ENCODE data around the gene FAM241A. TPM values are rescaled to one million over a fixed set of nuclear protein-coding genes. Genes with fewer than 3 reads are reported as not detected.

Gene FAM241A
- total RNA-seq, 1 experiment from 2014 or later: 2.2 TPM

DNA sequence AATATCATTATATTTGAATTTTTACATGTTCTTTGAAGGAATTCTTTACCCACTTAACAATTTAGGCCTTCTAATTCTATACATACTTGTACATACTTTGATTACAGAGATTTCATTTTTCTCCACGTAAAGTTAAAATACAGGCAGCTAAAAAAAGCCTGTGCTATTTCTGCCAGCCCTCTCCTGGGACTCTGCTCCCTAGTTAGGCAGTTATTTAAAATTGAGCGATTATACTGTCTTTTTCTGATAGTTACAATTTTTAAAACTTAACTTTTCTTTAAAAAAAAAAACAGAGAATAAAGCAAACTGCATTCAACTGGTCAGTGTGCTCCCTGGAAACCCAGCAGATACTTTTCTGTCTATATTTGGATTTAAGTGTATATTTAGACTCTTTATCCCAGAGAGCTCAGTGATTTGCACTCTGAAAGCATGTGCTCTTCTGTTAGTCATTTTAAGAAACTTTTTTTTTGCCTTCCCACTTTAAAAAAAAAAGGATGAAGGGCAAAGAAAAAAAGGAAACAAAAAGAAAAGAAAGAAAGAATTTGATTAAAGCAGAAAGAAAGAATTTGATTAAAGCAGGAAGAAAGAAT, 18.1 kb upstream of the FAM241A start:
- Histone ChIP-seq H3K9me2 (replicated peaks; ENCODE audit: low read length) (no peaks in the 10 kb centered on the region), H4K20me1 (ENCODE audit: low read length) (no peaks in the 10 kb centered on the region), H3K9ac (ENCODE audit: low read length) (no peak overlapping the region), H3K27ac (ENCODE audit: low read length) (peak overlapping the region; percentile 6; the same call in 1 of the 2 replicates), H3K36me3 (ENCODE audit: low read depth, low read length) (no peaks in the 10 kb centered on the region), H3F3A (ENCODE audit: low read length, unreplicated experiment) (no peaks in the 10 kb centered on the region), H3K9me3 (ENCODE audit: low read length) (no peaks in the 10 kb centered on the region), H3K79me2 (ENCODE audit: low read length) (no peaks in the 10 kb centered on the region), H3K4me1 (ENCODE audit: insufficient read depth, low read length) (peaks cover 28% of the 10 kb centered on the region), H3K4me2 (ENCODE audit: low read length) (peak overlapping the region; percentile 75), H3K4me3 (ENCODE audit: low read length) (peak overlapping the region; percentile 13; the same call in 1 of the 2 replicates), H2AFZ (ENCODE audit: low read length) (peak overlapping the region; percentile 47), H3K27me3 (ENCODE audit: low read length) (no peaks in the 10 kb centered on the region)
- no TSS peak for BruUV-seq (replicated peaks)
- ChIA-PET POLR2A (ENCODE audit: unreplicated experiment) (no interaction called here), CTCF (no interaction called here)
- intact Hi-C loops (cut with micrococcal nuclease): loop anchor here (2.0 kb wide), 1 partner anchor 14 kb away; no protein-coding TSS in a partner anchor
- ATAC-seq (no peak), DNase-seq (no peak)
- TF ChIP-seq, protein P1, sequence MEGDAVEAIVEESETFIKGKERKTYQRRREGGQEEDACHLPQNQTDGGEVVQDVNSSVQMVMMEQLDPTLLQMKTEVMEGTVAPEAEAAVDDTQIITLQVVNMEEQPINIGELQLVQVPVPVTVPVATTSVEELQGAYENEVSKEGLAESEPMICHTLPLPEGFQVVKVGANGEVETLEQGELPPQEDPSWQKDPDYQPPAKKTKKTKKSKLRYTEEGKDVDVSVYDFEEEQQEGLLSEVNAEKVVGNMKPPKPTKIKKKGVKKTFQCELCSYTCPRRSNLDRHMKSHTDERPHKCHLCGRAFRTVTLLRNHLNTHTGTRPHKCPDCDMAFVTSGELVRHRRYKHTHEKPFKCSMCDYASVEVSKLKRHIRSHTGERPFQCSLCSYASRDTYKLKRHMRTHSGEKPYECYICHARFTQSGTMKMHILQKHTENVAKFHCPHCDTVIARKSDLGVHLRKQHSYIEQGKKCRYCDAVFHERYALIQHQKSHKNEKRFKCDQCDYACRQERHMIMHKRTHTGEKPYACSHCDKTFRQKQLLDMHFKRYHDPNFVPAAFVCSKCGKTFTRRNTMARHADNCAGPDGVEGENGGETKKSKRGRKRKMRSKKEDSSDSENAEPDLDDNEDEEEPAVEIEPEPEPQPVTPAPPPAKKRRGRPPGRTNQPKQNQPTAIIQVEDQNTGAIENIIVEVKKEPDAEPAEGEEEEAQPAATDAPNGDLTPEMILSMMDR (conservative IDR thresholded peaks at IDR 0.05; ENCODE audit: low read depth, low read length): no peak
- no peak for TF ChIP-seq EZH2 (IDR thresholded peaks at IDR 0.05; ENCODE audit: low read length, unreplicated experiment)
- no peak for TF ChIP-seq EZH2phosphoT487 (IDR thresholded peaks at IDR 0.05; ENCODE audit: borderline replicate concordance, low read length)

DNA sequence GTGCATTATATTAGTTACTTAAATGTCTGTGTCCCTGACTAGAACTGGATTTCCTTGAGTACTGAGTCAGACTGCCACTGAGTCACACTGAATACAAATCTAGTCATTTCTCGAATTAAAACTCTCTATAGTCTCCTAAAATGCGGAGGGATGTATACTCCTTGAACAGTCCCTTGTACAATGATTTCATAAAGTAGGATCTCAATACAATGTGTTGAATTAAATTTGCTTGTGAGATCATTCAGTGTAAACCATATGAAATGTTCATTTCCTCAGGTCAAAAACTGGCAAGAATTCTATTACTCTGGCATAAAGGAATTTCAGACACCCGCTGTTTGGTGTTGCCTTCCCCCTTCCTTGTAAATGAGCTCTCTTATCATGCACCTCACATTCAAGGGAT, 17.5 kb upstream of the FAM241A start:
- TF ChIP-seq EZH2 (IDR thresholded peaks at IDR 0.05; ENCODE audit: low read length, unreplicated experiment): no peak
- TF ChIP-seq EZH2phosphoT487 (IDR thresholded peaks at IDR 0.05; ENCODE audit: borderline replicate concordance, low read length): no peak
- TF ChIP-seq, protein P1 (conservative IDR thresholded peaks at IDR 0.05; ENCODE audit: low read depth, low read length): no peak
- Histone ChIP-seq H3K27ac (ENCODE audit: low read length) (peak overlapping the region; percentile 6; the same call in 1 of the 2 replicates), H3K9ac (ENCODE audit: low read length) (no peak overlapping the region), H3K4me2 (ENCODE audit: low read length) (peak overlapping the region; percentile 75), H3K36me3 (ENCODE audit: low read depth, low read length) (no peaks in the 10 kb centered on the region), H3K9me3 (ENCODE audit: low read length) (no peaks in the 10 kb centered on the region), H3K4me1 (ENCODE audit: insufficient read depth, low read length) (peaks cover 28% of the 10 kb centered on the region), H3K9me2 (replicated peaks; ENCODE audit: low read length) (no peaks in the 10 kb centered on the region), H2AFZ (ENCODE audit: low read length) (peak overlapping the region; percentile 47), H4K20me1 (ENCODE audit: low read length) (no peaks in the 10 kb centered on the region), H3K4me3 (ENCODE audit: low read length) (peak overlapping the region; percentile 13; the same call in 1 of the 2 replicates), H3K79me2 (ENCODE audit: low read length) (no peaks in the 10 kb centered on the region), H3F3A (ENCODE audit: low read length, unreplicated experiment) (no peaks in the 10 kb centered on the region), H3K27me3 (ENCODE audit: low read length) (no peaks in the 10 kb centered on the region)
- intact Hi-C loops (cut with micrococcal nuclease): loop anchor here (2.0 kb wide), 1 partner anchor 13 kb away; no protein-coding TSS in a partner anchor
- peak; percentile 59 for DNase-seq
- CTCF ChIA-PET: no interaction called here
- ATAC-seq: peak; percentile 76
- BruUV-seq (replicated peaks): no TSS peak
- POLR2A ChIA-PET (ENCODE audit: unreplicated experiment): no interaction called here

DNA sequence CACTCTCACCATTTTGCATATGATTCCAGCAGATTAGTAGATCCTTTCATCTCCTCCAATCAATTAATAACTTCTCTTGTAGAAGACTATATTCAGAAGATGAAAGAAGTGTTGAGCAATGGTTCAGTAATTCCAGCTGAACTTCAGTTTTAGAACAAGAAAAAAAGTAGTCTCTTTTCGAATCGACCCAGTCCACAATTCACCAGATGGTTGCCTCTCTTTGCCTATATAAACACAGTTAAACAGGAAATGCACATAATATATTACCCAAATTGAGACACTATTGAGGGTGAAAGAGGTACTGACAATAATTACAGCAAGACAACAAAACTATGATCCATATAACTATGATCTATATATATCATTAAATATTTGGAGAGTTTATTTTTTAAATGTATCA, 16.8 kb upstream of the FAM241A start:
- BruUV-seq (replicated peaks): no TSS peak
- H2AFZ ChIP-seq (ENCODE audit: low read length): no peak overlapping the region
- intact Hi-C loops (cut with micrococcal nuclease): no loop called here

More for the DNA sequence above, 16.8 kb upstream of the FAM241A start:
- Histone ChIP-seq H3K9me3 (ENCODE audit: low read length) (no peaks in the 10 kb centered on the region), H3K27me3 (ENCODE audit: low read length) (no peaks in the 10 kb centered on the region), H3K79me2 (ENCODE audit: low read length) (no peaks in the 10 kb centered on the region), H3K36me3 (ENCODE audit: low read depth, low read length) (no peaks in the 10 kb centered on the region), H3K9me2 (replicated peaks; ENCODE audit: low read length) (no peaks in the 10 kb centered on the region), H3K4me3 (ENCODE audit: low read length) (no peak overlapping the region), H3K27ac (ENCODE audit: low read length) (no peak overlapping the region), H3F3A (ENCODE audit: low read length, unreplicated experiment) (no peaks in the 10 kb centered on the region), H4K20me1 (ENCODE audit: low read length) (no peaks in the 10 kb centered on the region), H3K4me2 (ENCODE audit: low read length) (no peak overlapping the region), H3K4me1 (ENCODE audit: insufficient read depth, low read length) (peaks cover 28% of the 10 kb centered on the region), H3K9ac (ENCODE audit: low read length) (no peak overlapping the region)
- ChIA-PET POLR2A (ENCODE audit: unreplicated experiment) (no interaction called here), CTCF (no interaction called here)
- TF ChIP-seq EZH2phosphoT487 (IDR thresholded peaks at IDR 0.05; ENCODE audit: borderline replicate concordance, low read length) (no peak), EZH2 (IDR thresholded peaks at IDR 0.05; ENCODE audit: low read length, unreplicated experiment) (no peak)
- no peak for DNase-seq
- no peak for ATAC-seq
